Fibroblast of lung (primary cell): Measurements from ENCODE around the gene OPRM1. TPM values are rescaled to one million over a fixed set of nuclear protein-coding genes. Genes with fewer than 3 reads are reported as not detected.

ENCODE experiments used
- DNase-seq, 2 donors: peaks; one replicate each; pipeline versions ENCODE4 v3.0.0 to v3.0.0-alpha.2; 2010; ENCODE audit warnings: low read depth in 2 of 2
- H2AFZ ChIP-seq: 2 replicates; pipeline ENCODE4 v1.5.1; 2012; ENCODE audit warnings: low read length, control low read depth, inconsistent platforms
- H3K27ac ChIP-seq: 2 replicates; pipeline ENCODE4 v1.5.1; 2011; ENCODE audit warnings: low read length, control low read depth; ENCODE audit not compliant: insufficient read depth
- H3K27me3 ChIP-seq: 2 replicates; pipeline ENCODE4 v1.5.1; 2011; ENCODE audit warnings: mild to moderate bottlenecking, low read length; ENCODE audit not compliant: control insufficient read depth, insufficient read depth
- H3K36me3 ChIP-seq: 2 replicates; pipeline ENCODE4 v1.5.1; 2011; ENCODE audit warnings: low read length; ENCODE audit not compliant: control insufficient read depth, insufficient read depth
- H3K4me1 ChIP-seq: 2 replicates; pipeline ENCODE4 v1.5.1; 2011; ENCODE audit warnings: low read length; ENCODE audit not compliant: control insufficient read depth, insufficient read depth; ENCODE audit errors: extremely low read depth
- H3K4me2 ChIP-seq: 2 replicates; pipeline ENCODE4 v1.5.1; 2011; ENCODE audit warnings: low read length, control low read depth; ENCODE audit not compliant: insufficient read depth; ENCODE audit errors: extremely low read depth
- H3K4me3 ChIP-seq, 4 experiments: fragments of 200-600 bp in 1 of 4; sonication (generic) in 1 of 4; replicated peaks in 1 of 4; 2 replicates each; pipeline ENCODE4 v1.5.1; 2011 to 2016; ENCODE audit warnings: low read length in 4 of 4, low read depth in 3 of 4, mild to moderate bottlenecking in 3 of 4, control low read depth in 2 of 4, inconsistent platforms in 1 of 4, mixed read lengths in 1 of 4; ENCODE audit not compliant: insufficient read depth in 1 of 4; ENCODE audit errors: control extremely low read depth in 1 of 4
- H3K79me2 ChIP-seq: 2 replicates; pipeline ENCODE4 v1.5.1; 2012; ENCODE audit warnings: mild to moderate bottlenecking, low read length, inconsistent platforms; ENCODE audit not compliant: control insufficient read depth, insufficient read depth
- H3K9ac ChIP-seq: 2 replicates; pipeline ENCODE4 v1.5.1; 2011; ENCODE audit warnings: mild to moderate bottlenecking, low read length, control low read depth; ENCODE audit not compliant: insufficient read depth
- H3K9me3 ChIP-seq: 2 replicates; pipeline ENCODE4 v1.5.1; 2012; ENCODE audit warnings: low read depth, low read length; ENCODE audit not compliant: control insufficient read depth, insufficient read depth
- H4K20me1 ChIP-seq: 2 replicates; pipeline ENCODE4 v1.5.1; 2011; ENCODE audit warnings: low read length; ENCODE audit not compliant: control insufficient read depth, insufficient read depth; ENCODE audit errors: extremely low read depth
- CTCF ChIP-seq, 2 donors: IDR thresholded peaks in 1 of 2; conservative IDR thresholded peaks in 1 of 2; 1 replicate in 1 of 2; 2 replicates in 1 of 2; pipeline ENCODE4 v1.5.1; 2011 to 2012; ENCODE audit warnings: low read length in 2 of 2, control low read depth in 1 of 2, inconsistent platforms in 1 of 2, low read depth in 1 of 2, mild to moderate bottlenecking in 1 of 2
- EZH2 ChIP-seq: IDR thresholded peaks from 2 replicates; pipeline ENCODE4 v1.5.1; 2012; ENCODE audit warnings: low read length, control low read depth, mild to moderate bottlenecking; ENCODE audit errors: missing control alignments
- polyA plus RNA-seq, 2 donors: library from polyadenylated mRNA; depleted of rRNA in 1 of 2; stranded (reverse) in 1 of 2; unstranded in 1 of 2; fragments of >200 nt; gene quantifications; 2 replicates each; pipeline ENCODE4 v1.2.1, GENCODE V29; 2011 to 2012; ENCODE audit warnings: missing spikeins in 1 of 2
- total RNA-seq: library from RNA; depleted of rRNA; stranded (reverse); fragments of >200 nt; gene quantifications from 2 replicates; pipeline ENCODE4 v1.2.1, GENCODE V29; 2014

OPRM1 gene
- total and polyA plus RNA-seq, 2 donors (not counting 1 experiment from before 2014, with no cell fraction given) = not detected

GRCh38 chr6:154017786-154018185 lies 21.3 kb upstream of the OPRM1 start:
- Histone ChIP-seq H3K36me3 (no peaks in the 10 kb centered on the region), H3K4me1 (no peaks in the 10 kb centered on the region), H3K9ac (no peak overlapping the region), H2AFZ (no peak overlapping the region), H4K20me1 (no peaks in the 10 kb centered on the region), H3K4me2 (no peak overlapping the region), H3K79me2 (no peaks in the 10 kb centered on the region), H3K27ac (no peak overlapping the region), H3K4me3 (no peak overlapping the region), H3K9me3 (no peaks in the 10 kb centered on the region), H3K27me3 (no peaks in the 10 kb centered on the region)
- no peak for DNase-seq
- TF ChIP-seq CTCF (conservative IDR thresholded peaks at IDR 0.05 in 1 of 2, IDR thresholded peaks at IDR 0.05 in 1 of 2; ENCODE audit: low read depth in 1 of 2, low read length in 2 of 2) (no peak), EZH2 (no peak)

GRCh38 chr6:154030646-154031045 lies 8.4 kb upstream of the OPRM1 start:
- H3K9me3 ChIP-seq = no peaks in the 10 kb centered on the region
- no peak for TF ChIP-seq EZH2
- TF ChIP-seq CTCF (conservative IDR thresholded peaks at IDR 0.05 in 1 of 2, IDR thresholded peaks at IDR 0.05 in 1 of 2; ENCODE audit: low read depth in 1 of 2, low read length in 2 of 2) = no peak
- no peaks in the 10 kb centered on the region for H4K20me1 ChIP-seq
- H3K27ac ChIP-seq = no peak overlapping the region
- no peaks in the 10 kb centered on the region for H3K4me1 ChIP-seq
- no peaks in the 10 kb centered on the region for H3K79me2 ChIP-seq
- no peaks in the 10 kb centered on the region for H3K36me3 ChIP-seq
- H3K27me3 ChIP-seq = no peaks in the 10 kb centered on the region
- H3K9ac ChIP-seq = no peak overlapping the region
- H3K4me3 ChIP-seq = no peak overlapping the region
- no peak overlapping the region for H3K4me2 ChIP-seq
- DNase-seq = no peak
- no peak overlapping the region for H2AFZ ChIP-seq

GRCh38 chr6:154041001-154041400 lies 2.0 kb downstream of the OPRM1 start:
- Histone ChIP-seq H3K9me3 (no peaks in the 10 kb centered on the region), H3K4me1 (no peaks in the 10 kb centered on the region), H3K27me3 (no peaks in the 10 kb centered on the region), H3K4me3 (no peak overlapping the region), H3K27ac (no peak overlapping the region), H3K79me2 (no peaks in the 10 kb centered on the region), H3K4me2 (no peak overlapping the region), H3K36me3 (no peaks in the 10 kb centered on the region), H3K9ac (no peak overlapping the region), H4K20me1 (no peaks in the 10 kb centered on the region), H2AFZ (no peak overlapping the region)
- no peak for TF ChIP-seq CTCF (conservative IDR thresholded peaks at IDR 0.05 in 1 of 2, IDR thresholded peaks at IDR 0.05 in 1 of 2; ENCODE audit: low read depth in 1 of 2, low read length in 2 of 2)
- TF ChIP-seq EZH2 = no peak
- DNase-seq = no peak
